GM10847 (cell line): ENCODE measurements around the gene SCFD2.

ENCODE experiments used
- POLR2A ChIP-seq: IDR thresholded peaks from 2 replicates; pipeline ENCODE4 v1.6.1; 2011; ENCODE audit not compliant: insufficient read length; ENCODE audit errors: extremely low read depth

The SCFD2 gene

DNA sequence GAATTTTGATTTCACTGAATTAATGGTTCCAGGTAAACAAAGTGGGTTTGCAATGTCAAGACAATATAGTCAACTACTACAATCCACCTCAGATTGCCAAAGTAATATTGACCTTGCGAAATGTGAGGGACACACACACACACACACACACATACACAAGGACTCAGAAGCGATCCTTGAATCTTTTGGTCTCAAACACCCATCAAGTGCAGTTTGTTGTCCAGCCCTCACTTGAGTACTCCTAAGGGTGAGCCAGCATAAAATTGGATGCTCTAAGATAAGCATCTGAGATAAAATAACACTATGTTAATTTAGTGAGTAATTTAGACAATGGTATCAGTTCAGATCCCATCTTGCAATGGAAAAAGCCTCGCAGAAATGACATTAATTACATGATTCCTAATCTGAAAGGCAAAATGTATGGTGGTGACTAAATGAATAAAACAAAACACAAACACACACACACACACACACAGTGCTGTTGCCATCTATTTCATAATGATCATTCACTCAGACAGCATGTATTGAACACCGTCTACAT lies 401.2 kb downstream of the SCFD2 start:
- no peak for TF ChIP-seq POLR2A

DNA sequence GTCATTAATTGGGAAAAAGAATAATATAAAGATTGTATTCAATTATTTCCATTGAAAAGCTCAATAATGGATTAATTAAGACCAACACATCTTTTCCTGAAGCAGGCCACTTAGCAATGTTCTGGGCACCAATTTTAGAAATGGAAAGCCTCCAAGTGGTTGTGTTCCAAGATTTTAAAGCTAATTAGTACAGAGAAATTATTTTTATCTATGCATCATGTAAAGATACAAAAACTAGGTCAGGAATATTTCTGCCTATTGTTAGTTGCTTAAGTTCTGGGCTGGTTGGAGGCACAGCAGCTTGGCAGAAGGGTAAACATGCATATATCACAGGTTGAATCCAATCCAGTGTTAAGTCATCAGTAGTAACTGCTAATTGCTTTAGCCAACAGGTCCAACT lies 401.9 kb downstream of the SCFD2 start:
- no peak for TF ChIP-seq POLR2A

DNA sequence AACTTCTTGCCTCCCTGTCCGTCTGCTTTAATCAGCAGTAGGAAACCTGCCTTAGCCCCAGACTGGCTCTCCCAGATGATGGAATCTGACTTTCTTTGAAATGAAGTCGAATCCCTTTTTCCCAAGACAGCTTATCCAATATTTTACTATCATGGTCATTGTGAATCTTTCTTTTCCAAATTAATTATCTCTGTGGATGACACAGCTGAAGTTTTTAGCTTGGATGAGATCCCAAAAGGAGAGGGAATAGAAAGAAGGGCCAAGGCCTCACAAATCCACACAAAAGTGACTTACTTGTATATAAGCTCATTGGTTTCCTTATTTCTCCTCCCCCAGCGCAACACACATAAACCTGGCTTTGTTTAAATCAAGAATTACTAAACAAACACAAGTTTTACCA lies 403.1 kb downstream of the SCFD2 start:
- no peak for TF ChIP-seq POLR2A

DNA sequence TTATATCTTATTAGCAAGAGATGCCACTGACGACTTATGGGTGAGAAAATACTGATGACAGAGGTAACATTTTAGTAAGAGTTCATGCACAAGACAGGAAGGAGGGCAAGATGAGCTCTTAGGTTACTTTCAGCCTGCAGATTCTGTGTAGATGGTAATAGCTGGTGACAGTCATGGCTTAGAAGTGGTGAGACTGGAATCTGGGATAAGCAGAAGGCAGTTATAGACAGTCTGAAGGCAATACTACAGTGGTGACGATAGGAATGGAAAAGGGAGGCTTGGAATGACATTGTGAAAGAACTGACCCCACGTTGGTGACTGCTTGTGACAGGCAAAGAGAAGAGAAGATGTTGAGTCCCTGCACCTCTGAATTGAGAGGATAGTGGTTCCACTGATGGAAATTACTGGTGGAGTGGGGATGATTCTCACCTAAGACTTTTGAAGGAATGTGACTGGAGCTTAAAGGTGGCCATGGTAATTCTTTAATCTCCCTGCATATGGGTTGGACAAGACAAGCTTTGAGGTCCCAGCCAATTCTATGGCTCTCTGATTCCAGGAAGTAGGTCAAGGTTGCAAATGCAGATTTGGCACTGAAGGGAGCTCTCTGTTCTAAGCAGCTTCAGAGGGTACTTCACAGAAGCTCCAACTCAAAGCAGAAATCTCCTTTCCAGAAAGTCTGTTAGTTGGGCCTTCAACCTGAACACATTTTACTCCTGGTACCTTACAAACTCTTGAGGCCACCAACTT lies 404.0 kb downstream of the SCFD2 start:
- no peak for TF ChIP-seq POLR2A

DNA sequence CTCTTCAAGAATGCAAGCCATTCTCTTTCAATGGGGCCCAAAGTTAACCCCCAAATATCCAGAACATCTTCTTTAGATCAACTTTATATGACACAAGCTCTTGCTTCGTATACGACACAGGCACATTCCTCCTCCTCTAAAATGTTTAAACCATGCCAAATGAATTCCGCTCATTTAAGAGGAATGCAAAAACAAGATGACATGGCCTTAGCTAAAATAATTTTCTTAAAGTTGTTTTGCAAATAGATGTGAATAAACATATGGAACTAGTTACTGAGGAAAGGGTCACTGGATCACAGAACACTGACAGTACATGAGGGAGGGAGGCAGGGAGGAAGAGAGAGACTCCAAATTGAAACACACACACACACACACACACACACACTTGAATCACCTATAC lies 406.3 kb downstream of the SCFD2 start:
- no peak for TF ChIP-seq POLR2A

DNA sequence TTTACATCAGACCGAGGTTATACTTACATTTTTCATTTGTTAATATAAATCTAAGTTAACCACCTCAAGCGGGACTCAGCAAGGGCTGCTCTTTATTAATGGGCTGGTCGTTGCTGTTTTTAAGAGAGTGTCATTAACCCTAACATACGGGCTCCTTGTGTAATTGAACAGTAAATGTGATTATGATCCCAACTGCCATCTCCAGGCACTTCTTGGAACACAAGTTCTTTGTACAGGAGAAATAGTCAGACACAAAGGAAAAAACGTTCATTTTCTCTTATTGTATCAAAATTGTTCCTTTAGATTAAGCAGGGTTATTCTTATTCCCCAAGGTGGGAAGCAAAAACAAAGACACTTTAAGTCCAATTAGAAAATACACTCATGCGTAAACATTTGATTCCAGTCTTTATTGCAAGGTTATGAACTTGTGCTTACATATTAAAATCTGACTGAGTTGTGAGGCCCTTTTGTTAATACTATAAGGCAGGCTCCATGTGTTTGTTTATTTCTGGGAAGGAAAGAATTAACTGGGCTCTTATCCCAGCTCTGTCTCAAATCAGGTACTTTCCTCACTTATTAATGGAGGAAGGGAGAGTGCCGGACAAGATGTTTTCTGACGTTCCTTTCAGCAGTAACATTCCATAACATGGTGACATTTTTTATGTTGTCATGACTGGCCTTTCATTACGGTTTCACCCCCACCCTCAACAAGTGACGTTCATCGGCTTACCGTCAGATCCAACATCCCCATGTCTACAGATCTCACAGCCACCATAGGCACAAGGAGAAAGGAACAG lies 407.8 kb downstream of the SCFD2 start:
- no peak for TF ChIP-seq POLR2A

DNA sequence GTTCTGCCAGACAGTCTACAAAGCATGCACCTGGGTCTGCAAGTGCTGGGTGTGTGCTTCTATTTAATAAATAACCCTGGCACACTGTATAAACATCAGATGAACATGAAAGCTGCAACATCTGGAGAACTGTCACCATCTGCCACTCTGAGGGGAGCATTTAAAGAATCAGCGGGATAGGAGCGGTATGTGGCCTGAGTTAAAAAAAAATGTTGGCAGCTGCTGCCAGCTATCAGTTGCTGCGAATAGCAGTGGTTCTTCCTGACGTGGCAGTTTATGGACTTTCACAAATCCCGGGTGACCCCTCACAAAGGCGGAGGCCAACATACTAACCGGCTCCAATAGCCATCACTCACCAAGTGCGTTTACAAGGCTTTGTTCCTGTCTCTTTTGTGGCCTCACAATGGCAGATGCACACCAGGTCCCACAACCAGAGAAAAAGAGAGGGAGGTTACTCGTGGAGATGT lies 408.6 kb downstream of the SCFD2 start:
- TF ChIP-seq POLR2A: no peak

DNA sequence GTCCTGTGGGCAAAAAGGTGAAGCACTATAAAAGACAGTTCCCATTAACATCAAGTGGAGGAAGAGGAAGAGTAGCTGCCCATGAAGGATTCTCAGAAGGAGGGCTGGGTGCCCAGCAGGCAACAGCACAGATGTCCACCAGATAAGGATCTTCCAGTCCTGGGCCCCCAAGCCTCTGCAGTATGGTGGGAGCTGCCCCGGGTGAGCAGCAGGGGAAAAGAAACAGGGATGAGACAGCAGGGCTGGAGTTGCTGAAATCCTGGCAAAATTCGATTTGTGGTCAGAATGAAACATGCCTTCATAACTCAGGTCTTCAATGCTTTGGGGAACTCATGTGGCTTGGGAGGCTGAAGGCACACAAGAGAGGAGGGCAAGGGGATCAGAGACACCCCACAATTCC lies 409.2 kb downstream of the SCFD2 start:
- no peak for TF ChIP-seq POLR2A

DNA sequence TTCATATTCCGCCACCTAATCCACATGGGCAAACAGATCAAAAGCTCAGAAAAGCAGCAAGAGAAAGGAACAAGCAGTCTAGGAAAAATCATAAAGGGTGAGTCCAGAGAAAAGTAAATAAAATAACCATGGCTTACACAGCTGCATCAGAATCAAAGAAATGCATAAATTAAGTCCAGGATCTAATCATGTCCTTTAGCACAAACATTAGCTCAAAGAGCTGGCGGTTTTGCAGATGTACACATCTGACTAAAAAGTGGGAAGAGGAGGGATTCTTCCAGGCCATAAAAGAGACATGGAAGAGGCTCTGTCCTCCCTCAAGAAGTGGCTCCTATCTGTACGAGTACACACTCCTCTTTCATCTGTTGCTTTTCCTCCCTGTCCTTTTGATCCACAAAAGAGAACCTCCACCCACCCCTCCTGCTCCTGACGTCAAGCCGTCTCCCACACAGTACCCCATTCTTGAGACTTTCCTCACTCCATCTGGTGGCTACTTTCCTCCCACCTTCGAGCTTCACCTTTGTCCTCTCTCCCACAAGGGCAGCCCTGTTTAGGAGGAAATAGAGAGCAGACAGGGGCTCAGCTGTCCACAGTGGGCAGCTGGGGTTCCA lies 411.2 kb downstream of the SCFD2 start:
- TF ChIP-seq POLR2A: no peak

DNA sequence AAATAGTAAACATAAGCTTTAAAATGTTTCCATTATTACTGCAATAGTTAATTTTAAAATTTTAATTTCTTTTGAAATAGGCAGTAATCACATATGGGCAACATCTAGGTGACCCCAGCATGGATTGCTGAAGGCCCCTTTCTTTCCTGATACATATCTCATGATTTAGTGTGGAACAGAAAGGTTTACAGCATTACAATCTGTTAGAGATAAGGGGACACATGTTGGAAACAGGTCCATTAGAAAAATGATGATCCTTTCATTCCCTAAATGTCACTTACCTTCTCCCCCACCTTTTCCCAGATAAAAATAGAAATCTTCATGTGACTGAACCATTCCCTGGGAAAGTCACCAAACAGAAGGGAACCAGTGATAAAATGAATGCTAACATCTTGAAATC lies 413.3 kb downstream of the SCFD2 start:
- TF ChIP-seq POLR2A: no peak

DNA sequence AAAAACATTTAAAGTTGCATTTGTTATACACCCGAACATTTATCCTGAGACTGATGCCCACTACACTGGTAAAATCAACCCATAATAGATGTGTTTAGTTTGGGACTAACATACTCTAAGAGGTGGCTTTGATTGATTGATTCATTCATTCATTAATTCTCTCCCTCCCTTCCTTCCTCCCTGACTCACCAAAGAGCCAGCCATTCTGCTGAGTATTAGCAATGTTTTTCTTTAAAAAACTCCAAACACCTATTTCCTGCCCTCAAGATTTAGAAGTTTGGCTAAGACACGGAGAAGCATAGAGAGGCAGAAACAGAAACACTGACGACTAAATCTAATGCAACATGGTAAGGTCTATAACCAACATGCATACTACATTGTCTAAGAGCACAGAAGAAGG lies 414.8 kb downstream of the SCFD2 start:
- TF ChIP-seq POLR2A: no peak

DNA sequence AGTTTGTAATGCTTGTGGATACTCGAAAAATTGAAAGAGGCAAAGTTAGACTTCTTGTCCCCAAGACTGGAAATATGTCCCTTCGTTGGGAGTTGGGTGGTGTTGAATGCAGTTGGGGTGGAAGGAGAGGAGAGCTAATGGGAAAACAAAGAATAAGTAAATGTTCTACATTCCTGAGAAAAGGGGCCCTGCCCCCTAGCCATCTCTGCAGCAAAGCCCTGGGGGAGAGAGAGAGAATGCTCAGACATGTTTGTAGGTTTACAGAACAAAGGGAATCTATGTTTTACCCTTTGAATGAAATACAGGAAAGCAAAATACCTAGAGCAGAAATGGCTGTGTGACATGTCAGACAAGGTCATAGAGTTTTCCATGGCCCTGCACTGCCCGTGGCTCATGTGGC lies 415.6 kb downstream of the SCFD2 start:
- no peak for TF ChIP-seq POLR2A

DNA sequence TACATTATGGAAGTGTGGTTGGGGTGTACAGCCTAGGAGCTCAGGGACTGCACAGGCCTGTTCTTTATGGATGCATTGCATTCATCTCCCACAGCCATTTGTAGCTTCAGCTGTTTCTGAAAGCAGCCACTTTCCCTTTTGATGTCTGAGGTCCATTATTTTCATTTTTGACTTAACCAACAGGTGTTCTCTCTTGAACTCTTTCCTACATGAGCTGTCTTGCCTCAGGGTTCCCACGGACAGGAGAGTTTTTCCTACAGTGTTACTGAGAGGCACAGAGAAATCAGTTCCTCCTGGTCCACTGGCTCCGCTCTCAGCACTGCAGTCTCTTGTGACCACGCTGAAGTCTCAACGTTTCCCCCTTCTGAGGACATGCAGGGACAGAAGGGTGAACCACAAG lies 416.5 kb downstream of the SCFD2 start:
- TF ChIP-seq POLR2A: no peak

DNA sequence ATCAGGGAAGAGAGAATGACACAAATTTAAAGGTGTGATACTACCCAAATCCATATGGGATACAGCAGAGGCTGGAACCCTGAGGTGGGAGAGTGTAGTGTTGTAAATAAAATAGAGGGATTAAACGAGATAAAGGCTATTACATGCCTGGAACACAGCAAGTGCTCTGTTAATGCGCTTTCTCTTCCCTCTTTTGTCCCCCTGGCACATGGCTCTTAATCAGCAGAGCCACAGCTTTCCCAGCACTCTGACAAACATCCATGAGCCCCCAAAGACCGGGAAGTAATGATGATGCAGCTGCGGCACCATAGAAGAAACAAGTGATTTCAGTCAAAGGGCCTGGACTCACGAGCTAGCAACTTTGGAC lies 417.8 kb downstream of the SCFD2 start:
- no peak for TF ChIP-seq POLR2A

DNA sequence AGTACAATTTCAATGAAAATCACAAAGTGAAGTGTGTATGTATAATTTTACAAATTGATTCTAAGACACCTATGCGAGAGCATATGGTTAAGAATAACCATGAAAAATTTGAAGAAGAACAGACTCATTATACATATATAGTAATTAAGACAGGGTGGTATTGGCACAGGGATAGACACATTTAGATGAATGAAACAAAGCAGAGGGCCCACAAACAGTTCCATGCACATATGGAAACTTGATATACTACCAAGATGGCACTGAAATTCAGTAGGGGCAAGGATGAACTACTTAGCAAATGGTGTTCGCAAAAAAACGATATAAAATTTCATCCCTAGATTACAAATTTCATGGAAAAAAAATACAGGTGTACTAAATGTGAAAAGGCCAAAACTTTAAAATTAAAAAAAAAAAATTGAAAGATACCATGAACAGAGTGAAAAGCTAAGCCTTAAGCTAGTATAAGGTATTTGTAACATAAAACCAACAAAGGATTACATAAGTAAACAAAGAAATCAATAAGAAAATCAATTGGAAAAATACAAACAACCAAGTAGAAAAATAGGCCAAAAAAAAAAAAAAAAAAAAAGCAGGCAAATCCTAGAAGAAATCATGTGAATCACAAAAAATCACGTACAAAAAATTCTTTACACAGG lies 418.3 kb downstream of the SCFD2 start:
- no peak for TF ChIP-seq POLR2A
